Ishikawa (cell line): ENCODE data around the gene BAX.

Source experiments
- CEBPB ChIP-seq: IDR thresholded peaks from 2 replicates; pipeline ENCODE4 v1.6.1; 2012
- CREB1 ChIP-seq: IDR thresholded peaks from 2 replicates; pipeline ENCODE4 v1.6.1; 2012; ENCODE audit warnings: low read depth
- EGR1 ChIP-seq: IDR thresholded peaks from 2 replicates; pipeline ENCODE4 v1.6.1; 2012
- EP300 ChIP-seq: IDR thresholded peaks from 2 replicates; pipeline ENCODE4 v1.6.1; 2012; ENCODE audit warnings: borderline replicate concordance
- FOXM1 ChIP-seq: IDR thresholded peaks from 2 replicates; pipeline ENCODE4 v1.6.1; 2012; ENCODE audit warnings: low read depth, borderline replicate concordance
- MAX ChIP-seq: IDR thresholded peaks from 2 replicates; pipeline ENCODE4 v1.6.1; 2012
- NFIC ChIP-seq: IDR thresholded peaks from 2 replicates; pipeline ENCODE4 v1.6.1; 2012
- RAD21 ChIP-seq: IDR thresholded peaks from 2 replicates; pipeline ENCODE4 v1.6.1; 2012; ENCODE audit warnings: low read depth
- REST ChIP-seq: IDR thresholded peaks from 2 replicates; pipeline ENCODE4 v1.6.1; 2012; ENCODE audit warnings: low read depth, mild to moderate bottlenecking
- TAF1 ChIP-seq: IDR thresholded peaks from 2 replicates; pipeline ENCODE4 v1.6.1; 2012; ENCODE audit warnings: low read depth, mild to moderate bottlenecking
- TCF12 ChIP-seq: IDR thresholded peaks from 2 replicates; pipeline ENCODE4 v1.6.1; 2012; ENCODE audit warnings: low read depth

GRCh38 chr19:48938256-48938655 is 16.4 kb upstream of the BAX start:
- TF ChIP-seq MAX, result no peak
- no peak for TF ChIP-seq TAF1
- TF ChIP-seq EP300, result no peak
- no peak for TF ChIP-seq CREB1
- TF ChIP-seq REST, result no peak
- no peak for TF ChIP-seq FOXM1
- TF ChIP-seq TCF12, result no peak
- TF ChIP-seq RAD21, result no peak
- TF ChIP-seq EGR1, result no peak
- TF ChIP-seq CEBPB, result no peak
- no peak for TF ChIP-seq NFIC
